ENCODE data around the gene SELENOK. TPM values are rescaled to one million over a fixed set of nuclear protein-coding genes. Genes with fewer than 3 reads are reported as not detected.

Gene SELENOK
- total RNA-seq, 2 donors from 2014 or later, result 44.2 to 53.4 TPM

DNA sequence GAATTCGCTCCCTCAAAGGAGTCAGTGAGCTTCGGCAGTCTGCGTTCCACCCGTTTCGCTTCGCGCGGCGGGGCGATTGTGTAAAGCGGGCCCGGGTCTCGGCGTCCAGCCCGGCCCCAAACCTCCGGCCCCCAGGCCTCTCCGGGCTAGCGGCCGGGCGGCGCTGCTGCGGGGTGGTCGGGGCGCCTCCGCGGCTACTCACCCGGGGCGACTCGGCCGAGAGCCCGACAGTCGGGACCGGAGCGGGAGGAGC, 45.9 kb downstream of the SELENOK start:
- ATAC-seq, result no peak
- no peak for DNase-seq
- intact Hi-C loops (cut with DNase I, micrococcal nuclease), result no loop called here

DNA sequence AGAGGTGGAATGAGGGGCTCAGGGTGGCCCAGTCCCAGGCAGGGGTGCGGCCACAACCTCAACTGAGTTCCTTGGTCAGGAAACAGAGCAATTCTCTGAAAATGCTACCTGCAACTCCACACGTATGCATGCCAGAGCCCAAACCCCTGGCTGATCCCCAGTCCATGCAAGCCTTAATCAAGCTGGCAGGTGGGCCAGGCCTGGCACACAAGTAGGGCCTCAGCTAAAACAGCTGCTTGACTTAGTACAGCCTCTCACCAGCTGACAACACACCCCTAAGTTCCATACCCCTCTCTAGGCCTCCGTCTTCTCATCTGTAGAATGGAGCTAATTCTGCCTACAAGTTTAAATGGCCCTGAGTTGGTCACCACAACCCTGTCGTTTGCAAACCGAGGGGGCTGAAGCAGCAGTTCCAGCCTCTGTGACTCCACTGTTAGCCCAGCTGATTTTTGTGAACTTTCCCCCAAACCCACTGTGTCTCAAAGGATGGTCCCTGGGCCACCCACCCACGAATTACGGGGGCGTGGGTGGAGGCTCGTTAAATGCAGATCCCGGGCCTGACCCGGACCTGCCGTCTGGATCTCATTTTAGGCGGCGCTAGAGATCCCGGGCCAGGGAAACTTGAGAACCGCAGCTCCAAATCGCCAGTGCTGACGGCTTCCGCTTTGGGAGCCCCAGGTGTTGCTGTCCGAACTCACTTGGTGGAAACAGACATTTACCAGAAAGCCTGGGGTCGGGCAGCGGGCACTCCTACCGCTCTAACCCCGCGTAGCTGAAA, 46.4 kb downstream of the SELENOK start:
- peak; percentile 59 to 61 for DNase-seq
- peak; percentile 22 for ATAC-seq
- intact Hi-C loops (cut with DNase I, micrococcal nuclease), result no loop called here

DNA sequence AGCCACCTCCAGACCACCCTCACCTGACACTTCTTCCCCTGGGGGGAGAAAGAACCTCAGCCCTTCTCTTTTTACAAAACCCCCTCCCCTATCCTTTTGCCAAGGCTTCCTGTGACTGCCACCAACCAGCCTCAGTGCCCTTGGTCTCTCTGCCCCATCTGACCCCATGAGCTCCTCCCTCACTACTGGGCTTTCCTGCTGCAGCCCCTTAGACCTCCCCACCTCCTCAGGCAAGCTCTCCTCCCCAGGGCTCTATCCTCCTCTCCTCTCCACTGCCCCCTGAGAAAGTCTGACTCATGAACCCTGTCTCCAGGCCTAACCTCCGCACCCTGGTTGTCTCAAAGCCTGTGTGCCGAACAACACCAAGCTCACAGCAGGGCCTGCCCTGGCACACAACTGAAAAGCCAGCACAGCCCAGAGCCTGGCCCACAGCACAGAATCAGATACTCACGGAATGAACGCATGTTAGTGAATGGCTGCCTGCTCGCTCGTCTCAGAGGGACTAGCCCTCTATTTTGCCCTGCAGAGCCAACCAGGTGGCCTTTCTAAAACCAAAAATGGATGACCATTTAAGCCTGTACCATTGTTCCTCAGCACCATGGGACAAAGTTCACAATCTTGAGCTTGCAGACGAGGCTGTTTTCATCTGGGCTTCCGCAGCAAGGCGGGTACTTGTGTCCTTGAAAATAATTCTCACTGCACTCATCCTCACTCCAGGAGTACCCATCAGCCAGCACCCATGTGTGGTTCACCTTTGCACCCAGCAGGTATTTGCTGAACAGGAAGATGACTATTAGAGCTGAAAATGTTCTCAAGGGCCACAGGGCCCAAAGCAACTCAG, 47.2 kb downstream of the SELENOK start:
- intact Hi-C loops (cut with DNase I, micrococcal nuclease), result no loop called here
- ATAC-seq (peak; percentile 44), DNase-seq (peak; percentile 43 to 56)

DNA sequence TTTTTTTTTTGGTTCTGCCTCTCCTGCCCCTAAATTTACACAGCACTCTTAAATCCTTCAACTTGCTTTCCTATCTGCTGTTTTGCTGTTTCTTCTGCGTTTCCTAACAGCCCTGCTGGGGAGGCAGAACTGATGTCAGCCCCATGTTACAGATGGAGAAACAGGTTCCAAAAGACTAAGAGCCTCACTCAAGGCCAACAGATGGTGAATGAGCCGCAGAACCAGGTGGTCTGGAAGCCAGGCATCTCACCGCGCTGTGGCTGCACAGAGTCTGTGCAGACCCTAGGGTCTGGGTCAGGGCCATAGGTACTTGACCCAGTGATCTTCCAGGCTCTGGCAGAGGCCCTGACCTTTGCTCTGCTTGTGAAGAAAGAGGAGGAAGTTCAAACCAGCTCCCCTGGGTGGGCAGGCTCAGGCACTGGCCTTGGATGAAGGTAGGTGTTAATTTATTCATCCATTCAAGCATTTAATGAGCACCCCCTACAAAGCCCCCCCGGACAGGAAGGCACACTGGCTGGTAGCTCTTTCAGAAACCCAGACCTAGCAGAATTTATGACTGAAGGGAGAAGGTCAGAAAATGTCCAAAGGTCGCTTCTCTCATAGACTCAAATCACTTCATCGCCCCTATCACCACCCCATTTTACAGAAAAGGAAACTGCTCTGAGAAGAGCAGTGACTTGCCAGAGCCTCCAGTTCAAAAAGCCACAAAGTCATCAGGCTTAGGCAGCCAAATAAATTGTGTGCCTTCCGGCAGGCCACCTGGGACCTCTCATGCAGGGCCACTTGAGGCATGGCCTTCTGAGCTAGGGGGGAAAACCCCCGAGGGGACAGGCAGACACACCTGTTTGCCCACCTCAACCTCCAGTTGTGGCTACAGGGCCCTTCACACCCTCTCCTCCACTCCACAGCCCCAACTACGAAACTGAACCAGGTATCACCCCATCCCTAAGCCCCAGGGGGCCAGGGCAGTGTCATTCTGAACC, 48.2 kb downstream of the SELENOK start:
- DNase-seq, result peak in 1 of 2 donors; percentile 28
- ATAC-seq, result peak; percentile 2
- intact Hi-C loops (cut with DNase I, micrococcal nuclease), result no loop called here

DNA sequence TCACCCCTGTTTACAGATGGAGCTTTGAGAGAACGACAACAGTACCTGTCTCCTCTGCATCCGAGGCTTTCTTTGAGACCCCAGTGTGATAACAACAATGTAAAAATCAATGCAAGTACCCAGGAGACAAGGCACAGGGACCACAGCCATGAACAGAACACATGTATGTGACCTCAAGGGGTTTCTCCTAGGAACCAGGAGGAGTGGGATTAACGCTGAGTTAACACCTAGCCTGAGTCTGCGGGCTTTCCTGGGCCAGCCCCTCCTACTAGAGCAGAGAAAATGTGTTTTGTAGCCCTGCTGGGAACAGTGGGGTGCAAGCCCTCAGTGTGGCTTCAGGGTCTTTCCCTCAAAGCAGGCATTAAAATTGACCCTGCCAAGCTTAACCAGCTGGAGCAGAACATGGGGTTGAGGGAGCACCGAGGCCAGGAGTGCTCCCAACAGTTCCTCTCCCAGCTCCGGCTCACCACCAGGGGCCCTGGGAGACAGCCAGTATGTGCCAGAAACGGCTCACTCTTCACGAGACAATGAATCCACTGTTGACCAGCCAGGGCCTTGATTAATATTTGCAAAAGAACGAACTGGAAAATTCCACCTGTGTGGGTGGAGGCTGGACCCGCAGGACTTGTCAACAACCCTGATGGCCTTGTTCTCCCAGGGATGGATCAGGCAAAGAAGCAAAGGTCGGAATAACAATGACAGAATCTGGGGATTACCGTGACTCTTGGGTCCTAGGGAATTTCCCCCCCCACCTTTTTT, 49.0 kb downstream of the SELENOK start:
- ATAC-seq (peak; percentile 57), DNase-seq (peak; percentile 75 to 85)
- intact Hi-C loops (cut with DNase I, micrococcal nuclease), result no loop called here

DNA sequence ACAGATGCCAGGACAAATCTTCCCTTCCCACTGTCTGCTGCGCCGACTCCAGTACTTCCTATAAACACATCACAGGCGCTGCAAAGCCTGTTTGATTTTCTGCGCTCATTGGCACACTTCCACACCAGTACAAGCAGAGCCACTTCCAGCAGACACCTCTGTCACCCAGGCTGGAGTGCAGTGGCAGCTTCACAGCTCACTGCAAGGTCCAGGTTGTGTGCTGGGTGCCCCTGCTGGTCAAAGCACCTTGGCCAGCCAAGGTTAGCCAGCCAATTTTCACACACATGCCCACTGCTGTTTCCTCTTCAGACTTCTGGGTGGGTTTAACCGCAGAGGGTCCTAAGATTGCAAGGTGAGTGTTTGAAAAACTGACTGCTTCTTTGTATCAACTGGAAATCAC, 50.4 kb downstream of the SELENOK start:
- DNase-seq, result peak; percentile 60 to 73
- intact Hi-C loops (cut with DNase I, micrococcal nuclease), result no loop called here
- peak; percentile 33 for ATAC-seq

DNA sequence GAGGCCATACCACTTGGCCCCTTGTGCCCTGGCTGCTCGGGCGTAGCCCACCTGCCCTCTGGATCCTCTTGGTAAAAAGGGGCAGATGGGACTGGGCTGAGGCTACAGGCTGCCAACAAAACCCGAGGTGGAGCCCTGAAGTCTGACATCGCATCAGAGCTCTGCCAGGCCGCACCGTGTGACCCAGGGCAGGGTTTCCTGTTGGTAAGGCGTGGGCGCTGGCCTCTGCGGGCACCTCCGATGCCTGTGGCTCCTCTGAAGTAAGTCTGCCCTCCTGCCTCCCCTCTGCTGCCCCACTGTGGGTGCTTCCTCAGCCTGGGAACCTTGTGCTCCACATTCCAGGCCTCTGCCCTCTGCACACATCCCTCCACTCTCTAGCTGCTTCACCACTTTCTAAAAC, 54.3 kb downstream of the SELENOK start:
- ATAC-seq (no peak), DNase-seq (no peak)
- intact Hi-C loops (cut with DNase I, micrococcal nuclease), result no loop called here

DNA sequence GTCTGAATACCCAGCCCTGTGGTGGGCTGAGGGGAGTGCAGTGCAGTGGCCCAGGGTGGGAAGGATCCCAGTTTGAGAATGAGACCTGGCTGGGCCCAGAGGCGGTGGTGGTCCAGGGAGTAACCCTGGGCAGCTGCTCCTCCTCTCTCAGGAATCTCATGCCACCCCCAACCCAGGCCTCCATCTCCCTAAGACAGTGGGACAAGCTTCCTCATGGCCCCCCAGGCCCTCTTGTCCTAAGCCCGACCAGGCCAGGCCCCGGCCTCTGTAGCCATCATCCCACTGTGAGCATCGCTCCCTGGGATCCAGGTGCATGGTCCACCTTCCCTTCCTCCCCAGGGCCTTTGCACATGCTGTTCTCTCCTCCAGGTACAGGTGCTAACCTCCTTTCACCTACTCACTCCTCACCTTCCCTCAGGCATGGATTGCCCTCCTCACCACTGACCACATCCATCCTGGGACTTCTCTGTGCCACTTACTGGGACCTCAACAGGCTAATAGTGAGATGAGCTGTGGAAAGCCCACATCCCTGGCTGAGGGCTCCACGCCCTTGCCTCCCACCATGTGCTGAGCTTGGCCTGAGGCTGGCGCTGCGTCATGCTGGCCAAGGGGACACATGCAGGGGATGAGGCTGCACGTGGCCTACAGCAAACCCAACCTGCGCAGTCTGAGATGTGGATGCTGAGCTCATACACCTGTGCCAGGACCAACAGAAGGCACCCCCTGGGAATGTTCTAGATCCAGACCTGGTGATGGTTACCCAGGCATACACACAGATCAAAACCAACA, 55.4 kb downstream of the SELENOK start:
- ATAC-seq (no peak), DNase-seq (no peak)
- intact Hi-C loops (cut with DNase I, micrococcal nuclease), result no loop called here

DNA sequence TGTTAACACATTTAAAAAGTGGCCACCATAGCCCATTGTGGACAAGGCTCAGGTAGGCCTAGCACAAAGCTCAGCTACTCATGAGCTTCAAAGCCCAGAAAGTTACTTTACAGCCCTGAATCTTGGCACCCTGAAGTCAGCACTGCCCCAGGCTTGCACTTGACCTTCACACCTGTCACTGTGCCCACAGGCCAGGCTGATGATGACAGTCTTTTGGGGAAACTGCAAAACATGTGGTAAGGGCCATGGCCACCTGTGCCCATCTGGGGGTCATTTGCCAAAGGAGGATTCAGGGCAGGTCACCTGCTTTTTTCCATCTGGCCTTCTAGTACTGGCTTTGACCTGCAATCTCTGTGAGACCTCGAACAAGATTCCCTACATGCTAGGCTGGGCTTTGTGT, 56.4 kb downstream of the SELENOK start:
- DNase-seq, result no peak
- ATAC-seq, result no peak
- intact Hi-C loops (cut with DNase I, micrococcal nuclease), result no loop called here

DNA sequence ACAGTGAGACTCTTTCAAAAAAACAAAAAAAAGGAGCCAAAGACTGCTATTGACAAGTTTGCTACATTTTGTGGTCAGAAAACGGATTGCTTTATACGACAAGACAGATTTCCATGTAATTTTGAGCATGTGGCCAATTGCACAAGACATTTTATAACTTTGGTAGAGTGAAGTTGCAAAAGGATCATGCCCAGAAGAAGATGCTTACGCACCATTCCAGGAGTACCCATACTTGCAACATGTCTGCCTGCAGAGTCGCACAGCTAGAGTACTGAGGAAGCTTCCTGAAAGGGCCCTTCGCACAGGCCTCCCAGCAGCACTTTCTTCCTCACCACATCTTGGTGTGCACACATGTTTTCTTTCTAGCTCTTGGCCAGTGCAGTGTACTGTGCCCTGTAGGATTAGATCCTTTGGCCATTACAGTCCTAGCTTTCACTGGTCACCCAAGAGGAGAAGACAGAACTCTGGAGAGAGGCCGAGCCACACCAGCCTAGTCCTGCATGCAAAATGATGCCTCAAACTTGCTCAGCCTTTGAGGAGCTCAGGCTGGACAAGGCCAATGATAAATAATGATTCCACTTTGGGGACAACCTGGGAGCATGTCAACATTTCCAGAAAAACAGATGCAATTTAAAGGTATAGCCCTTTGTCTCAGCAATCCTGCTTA, 57.1 kb downstream of the SELENOK start:
- ATAC-seq, result no peak
- DNase-seq, result no peak
- intact Hi-C loops (cut with DNase I, micrococcal nuclease), result no loop called here

Other genes starting within 250 kb of the SELENOK start
- gene CHDH, start 45.4 kb downstream of the SELENOK start, total RNA-seq, result 10 to 100 TPM; 30.6 to 34.1 TPM
- 10 to 100 TPM; 10.9 to 15.6 TPM for gene IL17RB, start 45.3 kb downstream of the SELENOK start, total RNA-seq
- 10 to 100 TPM; 19.0 to 27.7 TPM for gene ACTR8, start 9.7 kb downstream of the SELENOK start, total RNA-seq
- gene CACNA2D3, start 230.7 kb upstream of the SELENOK start, total RNA-seq, result under 1 TPM; 0.24 to 0.64 TPM

All from left colon (tissue), 2 donors.